Stimulated activated CD4-positive, alpha-beta T cell treated with anti-CD3 and anti-CD28 coated beads, Interleukin-1b, Interleukin-23, amount 100 ng/mL, for 1 hour (primary cell): ENCODE measurements around the gene TAOK1.
"Not testable (repeated sequence)": the region's sequence is repeated elsewhere in the genome, so short reads cannot be mapped to it uniquely, and the experiment has no call there.

ENCODE experiments used
- DNase-seq, 2 donors: peaks; one replicate each; pipeline ENCODE4 v3.0.0-alpha.2; 2020; ENCODE audit warnings: low read depth in 2 of 2

TAOK1 gene

GRCh38 chr17:29444589-29444988 lies 54.4 kb downstream of the TAOK1 start:
- no peak for DNase-seq

DNA sequence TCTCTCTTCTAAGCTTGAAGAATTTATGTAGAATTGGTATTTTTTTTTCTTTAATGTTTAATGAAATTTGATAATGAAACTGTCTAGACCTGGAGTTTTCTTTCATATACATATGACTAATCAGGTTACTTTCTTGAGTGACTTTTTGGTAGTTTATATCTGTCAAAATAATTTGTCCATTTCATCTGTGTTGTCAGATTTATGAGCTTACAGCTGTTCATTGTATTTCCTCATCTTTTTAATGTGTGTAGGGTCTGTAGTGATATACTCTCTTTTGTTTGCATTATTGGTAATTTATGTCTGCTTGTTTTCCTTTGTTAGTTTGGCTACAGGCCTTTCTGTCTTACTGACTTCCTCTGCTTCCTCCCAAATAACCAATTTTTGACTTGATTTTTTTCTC lies 55.7 kb downstream of the TAOK1 start:
- DNase-seq: no peak

- no peak for DNase-seq
These were observed 59.9 kb downstream of the TAOK1 start for GRCh38 chr17:29449865-29450671.

DNA sequence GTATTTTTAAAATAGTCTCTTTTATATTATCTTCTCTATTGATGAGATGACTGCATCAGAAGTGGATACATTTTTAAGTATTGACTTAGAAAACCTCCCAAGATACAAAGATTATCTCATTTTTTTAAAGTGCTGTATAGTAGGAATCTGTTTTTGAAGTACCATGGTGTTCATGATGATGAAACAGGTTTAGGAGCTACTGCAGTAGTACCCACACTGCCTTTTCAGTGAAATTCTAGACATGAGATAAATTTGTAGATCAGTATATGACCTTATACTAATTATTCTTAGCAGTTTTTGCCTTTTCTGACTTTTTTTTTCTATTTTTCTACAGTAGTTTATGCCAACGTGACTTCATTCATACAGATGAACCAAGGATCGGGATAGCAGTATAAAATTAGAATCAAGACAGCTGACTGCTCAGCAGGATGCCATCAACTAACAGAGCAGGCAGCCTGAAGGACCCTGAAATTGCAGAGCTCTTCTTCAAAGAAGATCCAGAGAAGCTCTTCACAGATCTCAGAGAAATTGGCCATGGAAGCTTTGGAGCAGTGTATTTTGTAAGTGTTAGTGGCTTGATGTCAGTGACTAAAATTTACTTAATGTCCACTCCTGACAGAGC lies 61.1 kb downstream of the TAOK1 start:
- no peak for DNase-seq

DNA sequence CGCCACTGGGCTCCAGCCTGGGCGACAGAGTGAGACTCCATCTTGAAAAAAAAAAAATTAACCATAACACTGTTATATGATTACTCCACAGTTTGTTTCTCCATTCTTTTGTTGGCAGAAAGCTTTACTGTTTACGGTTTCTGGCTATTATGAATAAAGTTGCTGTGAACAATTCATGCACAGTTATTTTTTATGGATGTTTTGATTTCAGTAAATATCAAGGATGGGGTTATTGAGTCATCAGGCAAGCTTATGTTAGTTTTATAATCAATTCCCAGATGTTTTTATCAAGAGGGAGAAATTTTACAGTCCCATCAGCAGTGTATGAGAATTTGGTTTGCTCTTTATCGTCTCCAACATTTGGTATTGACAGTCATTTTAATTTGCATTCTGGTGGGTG lies 67.9 kb downstream of the TAOK1 start:
- DNase-seq: no peak

DNA sequence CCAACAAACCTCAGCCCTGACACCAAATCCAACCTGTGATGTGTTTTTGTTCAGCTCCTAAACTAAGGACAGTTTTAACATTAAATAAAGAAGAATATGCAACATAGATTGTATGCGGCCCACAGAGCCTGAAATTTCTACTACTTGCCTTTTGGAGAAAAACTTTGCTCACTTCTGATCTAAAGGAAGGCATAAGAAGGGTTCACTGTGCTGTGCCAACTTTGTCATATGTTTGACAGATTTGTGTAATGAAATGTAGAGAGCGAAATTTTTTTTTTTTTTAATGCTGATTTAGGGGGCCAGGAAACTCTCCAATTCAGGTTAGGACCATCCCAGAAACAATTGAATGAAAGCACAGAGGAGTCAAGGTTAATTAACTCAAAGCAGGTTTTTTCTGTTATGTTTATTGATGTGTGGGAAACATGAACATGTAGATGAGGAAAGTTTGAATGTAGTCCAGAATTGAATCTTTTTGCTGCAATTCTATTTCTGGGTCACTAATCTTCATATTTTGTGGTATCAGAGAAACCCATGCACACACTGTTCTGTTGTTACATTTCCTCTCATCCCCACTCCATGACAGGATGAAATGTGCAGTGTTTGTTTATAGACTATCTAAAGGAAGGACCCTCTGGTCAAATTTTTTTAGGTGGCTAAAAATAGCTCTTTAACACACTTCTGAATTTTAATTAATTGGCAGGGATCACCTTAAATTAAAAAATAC lies 71.5 kb downstream of the TAOK1 start:
- DNase-seq: no peak

GRCh38 chr17:29469276-29469675 lies 79.1 kb downstream of the TAOK1 start:
- DNase-seq: no peak

DNA sequence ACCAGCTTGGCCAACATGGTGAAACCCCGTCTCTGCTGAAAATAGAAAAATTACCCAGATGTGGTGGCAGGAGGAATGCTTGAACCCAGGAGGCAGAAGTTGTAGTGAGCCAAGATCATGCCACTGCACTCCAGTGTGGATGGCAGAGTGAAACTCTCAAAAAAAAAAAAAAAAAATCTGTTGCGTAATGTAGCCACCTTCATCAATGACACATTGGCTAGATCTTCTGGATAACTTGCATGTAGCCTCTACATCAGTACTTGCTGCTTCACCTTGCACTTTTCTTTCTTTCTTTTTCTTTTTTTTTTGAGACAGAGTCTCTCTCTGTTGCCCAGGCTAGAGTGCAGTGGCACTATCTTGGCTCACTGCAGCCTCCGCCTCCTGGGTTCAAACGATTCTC lies 83.3 kb downstream of the TAOK1 start:
- not testable (repeated sequence) for DNase-seq

- no peak for DNase-seq
These were observed 84.1 kb downstream of the TAOK1 start for GRCh38 chr17:29474297-29474696.

DNA sequence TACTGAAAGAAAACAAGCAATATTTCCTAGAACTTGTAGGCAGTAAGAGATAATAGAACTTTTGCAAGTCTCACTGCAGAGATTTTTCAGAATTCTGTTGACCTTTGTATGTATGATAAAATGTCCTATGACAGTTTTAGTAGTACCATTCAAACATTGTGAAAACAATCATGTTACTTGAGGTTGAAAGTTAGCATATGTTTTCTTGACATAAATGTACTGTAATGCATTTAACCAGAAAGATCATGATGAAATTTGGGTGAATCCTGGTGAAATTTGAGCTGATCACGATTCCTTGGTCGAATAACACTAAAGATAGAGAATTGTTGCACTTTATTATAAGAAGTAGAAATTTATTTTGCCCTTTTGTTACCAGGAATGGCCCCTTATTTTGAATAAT lies 85.7 kb downstream of the TAOK1 start:
- no peak for DNase-seq

DNA sequence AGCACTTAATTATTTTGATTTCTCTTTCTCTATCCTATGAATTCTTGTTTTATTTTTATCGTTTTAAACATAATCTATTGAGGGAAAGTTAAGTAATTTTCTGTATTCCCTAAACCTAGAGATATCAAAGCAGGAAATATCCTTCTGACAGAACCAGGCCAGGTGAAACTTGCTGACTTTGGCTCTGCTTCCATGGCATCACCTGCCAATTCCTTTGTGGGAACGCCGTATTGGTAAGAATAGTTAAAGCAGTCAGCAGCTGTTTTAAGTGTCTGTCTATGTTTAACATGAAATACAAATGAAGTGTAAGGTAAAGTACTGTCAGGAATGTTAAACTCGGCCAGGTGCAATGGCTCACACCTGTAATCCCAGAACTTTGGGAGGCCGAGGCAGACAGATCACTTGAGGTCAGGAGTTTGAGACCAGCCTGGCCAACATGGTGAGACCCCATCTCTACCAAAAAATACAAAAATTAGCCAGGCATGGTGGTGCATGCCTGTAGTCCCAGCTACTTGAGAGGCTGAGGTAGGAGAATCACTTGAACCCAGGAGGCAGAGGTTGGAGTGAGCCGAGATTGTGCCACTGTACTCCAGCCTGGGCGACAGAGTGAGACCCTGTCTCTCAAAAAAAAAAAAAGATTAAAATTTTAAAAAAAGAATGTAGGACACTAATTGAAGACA lies 90.2 kb downstream of the TAOK1 start:
- DNase-seq: not testable (repeated sequence)

DNA sequence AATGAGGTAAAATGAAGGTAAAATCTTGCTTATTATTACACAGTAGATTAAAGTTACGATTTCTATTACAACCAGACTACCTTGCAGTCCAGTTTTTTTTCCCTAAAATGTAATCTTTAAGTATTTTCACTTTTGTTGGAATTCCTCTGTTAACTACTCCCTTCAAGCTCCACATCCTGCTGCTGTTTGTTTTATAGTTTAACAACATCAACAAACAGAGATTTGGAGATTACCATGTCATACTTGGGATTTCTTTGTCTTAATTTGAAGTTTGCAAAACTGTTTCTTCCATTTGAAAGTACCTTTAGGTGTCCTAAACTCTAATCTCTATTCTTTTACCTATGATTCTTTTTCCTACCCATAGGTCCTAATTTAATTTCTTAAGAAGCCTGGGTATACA lies 93.3 kb downstream of the TAOK1 start:
- no peak for DNase-seq

GRCh38 chr17:29495011-29495410 lies 104.8 kb downstream of the TAOK1 start:
- DNase-seq: no peak

GRCh38 chr17:29504711-29505110 lies 114.5 kb downstream of the TAOK1 start:
- DNase-seq: no peak

DNA sequence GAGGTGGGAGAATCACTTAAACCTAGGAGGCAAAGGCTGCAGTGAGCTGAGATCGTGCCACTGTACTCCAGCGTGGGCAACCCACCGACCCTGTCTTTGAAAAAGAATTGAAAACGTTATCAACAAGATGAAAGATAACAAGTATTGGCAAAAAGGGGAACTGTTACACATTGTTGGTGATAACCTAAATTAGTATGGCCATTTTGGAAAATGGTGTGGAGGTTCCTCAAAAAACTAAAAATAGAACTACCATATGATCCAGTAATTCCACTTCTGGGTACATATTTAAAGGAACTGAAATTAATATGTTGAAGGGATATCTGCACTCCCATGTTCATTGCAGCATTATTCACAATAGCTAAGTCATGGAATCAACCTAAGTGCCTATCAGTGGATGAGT lies 115.7 kb downstream of the TAOK1 start:
- DNase-seq: no peak

GRCh38 chr17:29510953-29511352 lies 120.8 kb downstream of the TAOK1 start:
- DNase-seq: no peak

GRCh38 chr17:29514792-29515191 lies 124.6 kb downstream of the TAOK1 start:
- DNase-seq: no peak

DNA sequence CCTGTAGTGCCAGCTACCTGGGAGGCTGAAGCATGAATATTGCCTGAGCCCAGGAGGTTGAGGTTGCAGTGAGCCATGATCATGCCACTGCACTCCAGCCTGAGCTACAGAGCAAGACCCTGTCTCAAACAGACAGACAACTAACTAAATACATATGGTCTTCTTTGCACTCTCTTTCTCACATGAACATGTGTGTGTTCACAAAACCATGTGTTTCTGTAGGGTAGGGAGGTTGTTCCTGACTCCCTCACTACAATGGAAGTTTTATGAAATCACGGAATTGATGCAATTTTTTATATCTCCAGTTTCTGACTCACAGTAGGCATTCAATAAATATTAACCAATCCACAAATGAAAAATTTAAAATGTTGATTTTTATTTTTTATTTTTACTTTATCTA lies 128.2 kb downstream of the TAOK1 start:
- no peak for DNase-seq

- DNase-seq: no peak
These were observed 134.5 kb downstream of the TAOK1 start for GRCh38 chr17:29524692-29525091.

GRCh38 chr17:29526322-29526721 lies 136.2 kb downstream of the TAOK1 start:
- DNase-seq: no peak

DNA sequence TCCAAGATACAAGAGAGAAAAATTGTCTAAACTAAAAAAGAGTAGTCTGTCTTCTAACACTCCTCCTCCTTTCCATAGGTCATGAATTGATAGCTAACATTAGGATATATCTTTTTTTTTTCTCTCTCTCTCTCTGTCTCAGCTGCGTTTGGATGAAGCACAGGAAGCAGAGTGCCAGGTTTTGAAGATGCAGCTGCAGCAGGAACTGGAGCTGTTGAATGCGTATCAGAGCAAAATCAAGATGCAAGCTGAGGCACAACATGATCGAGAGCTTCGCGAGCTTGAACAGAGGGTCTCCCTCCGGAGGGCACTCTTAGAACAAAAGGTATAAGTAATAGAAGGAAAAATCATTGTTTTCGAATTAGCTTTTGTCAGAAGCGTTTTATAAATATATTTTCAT lies 143.8 kb downstream of the TAOK1 start:
- no peak for DNase-seq

DNA sequence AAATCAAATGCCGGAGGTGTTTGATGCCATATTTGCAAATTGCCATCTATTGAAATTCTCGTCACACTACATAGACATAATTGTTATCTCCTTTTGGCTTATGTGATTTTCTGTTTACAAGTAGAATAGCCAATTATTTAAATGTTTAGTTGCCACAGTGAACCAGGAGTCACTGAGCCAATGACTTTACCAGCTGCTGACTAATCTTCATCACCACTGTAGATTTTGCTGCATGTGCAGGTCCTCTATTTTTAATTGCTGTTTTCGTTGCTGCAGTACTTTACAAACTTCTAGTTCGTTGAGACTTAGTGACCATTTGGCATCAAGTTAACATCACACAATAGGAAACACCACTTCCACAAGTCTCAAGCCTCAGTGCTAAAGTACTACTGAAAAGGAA lies 153.9 kb downstream of the TAOK1 start:
- DNase-seq: no peak
